Astrocyte (in vitro differentiated cells and primary cell): ENCODE results near the gene FBXO39.

ENCODE experiments used
- CTCF ChIP-seq: IDR thresholded peaks from 2 replicates; pipeline ENCODE4 v1.5.1; 2011; ENCODE audit warnings: low read depth, mild to moderate bottlenecking, inconsistent platforms, low read length, moderate library complexity; ENCODE audit not compliant: insufficient read depth
- EZH2 ChIP-seq: IDR thresholded peaks from 2 replicates; pipeline ENCODE4 v1.6.1; 2012; ENCODE audit warnings: mild to moderate bottlenecking, low read length, inconsistent platforms; ENCODE audit not compliant: insufficient read depth

GRCh38 chr17:6780001-6780400 is 4.0 kb downstream of the FBXO39 start:
- TF ChIP-seq CTCF (no peak), EZH2 (no peak)
